GM12874 (cell line): ENCODE data around the gene DSG2.

Experiments used
- TF ChIP-seq, protein P1 (sequence below): IDR thresholded peaks from 2 replicates; pipeline ENCODE4 v1.5.1; 2011; ENCODE audit warnings: low read depth, mild to moderate bottlenecking, control low read depth, low read length, moderate library complexity; ENCODE audit not compliant: insufficient read depth

Gene DSG2

GRCh38 chr18:31579375-31579774, 81.4 kb downstream of the DSG2 start:
- TF ChIP-seq, protein P1, sequence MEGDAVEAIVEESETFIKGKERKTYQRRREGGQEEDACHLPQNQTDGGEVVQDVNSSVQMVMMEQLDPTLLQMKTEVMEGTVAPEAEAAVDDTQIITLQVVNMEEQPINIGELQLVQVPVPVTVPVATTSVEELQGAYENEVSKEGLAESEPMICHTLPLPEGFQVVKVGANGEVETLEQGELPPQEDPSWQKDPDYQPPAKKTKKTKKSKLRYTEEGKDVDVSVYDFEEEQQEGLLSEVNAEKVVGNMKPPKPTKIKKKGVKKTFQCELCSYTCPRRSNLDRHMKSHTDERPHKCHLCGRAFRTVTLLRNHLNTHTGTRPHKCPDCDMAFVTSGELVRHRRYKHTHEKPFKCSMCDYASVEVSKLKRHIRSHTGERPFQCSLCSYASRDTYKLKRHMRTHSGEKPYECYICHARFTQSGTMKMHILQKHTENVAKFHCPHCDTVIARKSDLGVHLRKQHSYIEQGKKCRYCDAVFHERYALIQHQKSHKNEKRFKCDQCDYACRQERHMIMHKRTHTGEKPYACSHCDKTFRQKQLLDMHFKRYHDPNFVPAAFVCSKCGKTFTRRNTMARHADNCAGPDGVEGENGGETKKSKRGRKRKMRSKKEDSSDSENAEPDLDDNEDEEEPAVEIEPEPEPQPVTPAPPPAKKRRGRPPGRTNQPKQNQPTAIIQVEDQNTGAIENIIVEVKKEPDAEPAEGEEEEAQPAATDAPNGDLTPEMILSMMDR: no peak

DNA sequence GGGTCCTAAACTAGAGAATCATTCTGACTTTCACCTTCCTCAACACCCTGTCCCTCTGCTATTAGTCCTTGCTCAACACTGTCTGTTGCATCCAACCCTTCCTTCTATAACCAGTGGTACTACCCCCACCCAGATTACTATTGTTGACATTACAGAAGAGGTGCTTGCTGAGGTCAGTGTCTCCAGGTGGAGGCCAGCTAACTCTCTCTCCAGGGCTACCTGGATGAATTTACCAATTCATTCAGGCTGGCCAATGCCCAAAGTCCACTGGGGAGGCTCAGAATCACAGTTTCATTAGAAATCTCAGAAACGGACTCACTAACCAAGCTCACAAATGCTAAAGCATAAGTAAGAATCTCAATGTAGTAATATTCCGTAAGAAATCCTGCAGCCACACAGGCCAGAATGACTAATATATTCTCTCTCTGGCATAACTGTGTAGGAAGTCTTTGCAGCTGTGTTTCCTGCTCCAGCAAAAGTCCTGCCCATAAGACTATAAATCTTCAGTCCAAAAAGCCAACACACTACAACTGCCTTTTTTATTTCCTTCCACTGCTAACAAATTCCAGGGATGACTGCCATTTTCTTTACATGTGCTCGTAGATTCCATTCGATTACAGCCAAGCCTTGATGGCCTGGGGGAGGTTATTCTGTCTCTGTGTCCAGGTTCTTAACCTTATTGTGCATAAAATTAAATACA, 83.7 kb downstream of the DSG2 start:
- TF ChIP-seq, protein P1: no peak

DNA sequence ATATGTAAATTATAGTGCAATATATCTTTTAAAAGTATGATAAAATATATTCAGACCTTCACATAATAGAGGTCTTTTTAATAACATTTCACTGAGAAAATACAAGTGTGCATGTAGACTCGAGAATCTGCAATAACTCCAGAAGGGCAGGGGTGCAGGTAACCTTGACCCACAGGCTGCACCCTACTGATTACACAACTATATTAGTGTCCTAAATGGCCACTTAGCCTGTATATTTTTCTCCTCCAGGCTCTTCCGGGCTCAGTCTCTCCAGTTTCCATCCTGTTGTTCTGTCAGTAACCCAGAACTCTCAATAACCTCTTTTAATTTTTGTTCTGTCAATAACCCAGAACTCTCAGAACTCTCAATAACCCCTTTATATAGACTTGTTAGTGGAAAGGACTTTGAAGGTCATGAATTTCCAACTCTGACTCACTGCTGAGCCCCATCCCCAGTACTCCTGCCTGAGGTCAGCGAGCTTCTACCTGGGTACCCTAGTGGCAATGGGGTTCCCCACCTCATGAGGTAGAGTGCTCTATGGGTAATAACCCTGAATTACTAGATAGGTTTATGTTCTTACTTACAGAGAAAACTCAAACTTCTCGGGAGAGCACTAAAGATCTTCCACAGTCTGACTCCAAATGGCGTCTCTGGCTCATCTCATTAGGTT, 85.3 kb downstream of the DSG2 start:
- TF ChIP-seq, protein P1: no peak

DNA sequence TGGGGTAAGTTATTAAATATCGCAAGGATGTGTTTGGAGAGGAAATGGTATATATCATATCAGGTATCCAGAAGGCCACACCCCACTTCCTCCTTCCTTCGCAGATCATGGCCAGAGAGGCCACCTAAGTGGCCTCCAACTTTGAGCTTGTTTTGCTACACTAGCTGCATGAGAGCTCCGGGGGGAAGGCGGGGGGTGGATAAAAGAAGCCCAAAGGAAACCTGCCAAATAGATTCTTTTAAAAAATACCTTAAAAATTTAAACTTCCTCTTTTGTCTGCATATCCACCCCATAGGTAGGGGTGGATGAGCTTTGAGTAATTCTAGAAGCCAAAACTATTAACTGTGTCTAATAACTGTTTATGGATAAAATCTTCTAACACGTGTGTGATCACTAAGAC, 88.0 kb downstream of the DSG2 start:
- TF ChIP-seq, protein P1: no peak

GRCh38 chr18:31586616-31587015, 88.6 kb downstream of the DSG2 start:
- TF ChIP-seq, protein P1: no peak

DNA sequence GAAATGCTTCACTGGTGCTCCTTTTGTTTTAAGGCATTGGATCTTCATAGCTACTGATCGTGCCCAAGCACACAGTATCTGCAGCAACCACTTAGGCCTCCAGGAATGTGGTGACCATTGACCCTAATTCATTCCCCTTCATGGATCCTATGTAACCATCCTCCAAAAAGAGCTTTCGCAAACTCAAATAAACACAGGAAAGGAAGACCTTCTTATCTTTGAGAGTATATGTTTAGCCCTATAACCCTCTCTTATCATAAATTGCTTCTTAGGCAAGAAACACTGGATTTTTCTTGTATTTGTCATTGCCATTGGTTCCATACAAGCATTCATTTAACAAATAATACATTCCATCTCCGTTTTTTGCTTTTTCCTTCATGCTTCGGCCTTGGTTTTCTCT, 89.6 kb downstream of the DSG2 start:
- TF ChIP-seq, protein P1: no peak

- TF ChIP-seq, protein P1: no peak
Observed at GRCh38 chr18:31590570-31590969, 92.6 kb downstream of the DSG2 start.
